CD14-positive monocyte (primary cell): Measurements from ENCODE around the gene ADIRF. TPM values are rescaled to one million over a fixed set of nuclear protein-coding genes. Genes with fewer than 3 reads are reported as not detected.

Experiments
- DNase-seq, 3 donors: peaks; one replicate each; pipeline ENCODE4 v3.0.0-alpha.2; 2011 to 2022
- H2AFZ ChIP-seq: 2 replicates; pipeline ENCODE4 v1.6.0; 2012; ENCODE audit warnings: mild to moderate bottlenecking, low read depth, low read length, inconsistent platforms; ENCODE audit not compliant: insufficient read depth, poor library complexity, severe bottlenecking
- H3K27ac ChIP-seq, 2 donors: 1 replicate in 1 of 2; 2 replicates in 1 of 2; pipeline ENCODE4 v1.5.1; 2012 to 2013; ENCODE audit warnings: low read length in 2 of 2, control low read depth in 1 of 2, inconsistent platforms in 1 of 2, low read depth in 1 of 2, mild to moderate bottlenecking in 1 of 2
- H3K27me3 ChIP-seq, 2 donors: one replicate each; pipeline versions ENCODE4 v1.6.0 to v1.6.1; 2011 to 2013; ENCODE audit warnings: low read length in 2 of 2; ENCODE audit not compliant: control insufficient read depth in 2 of 2, insufficient read depth in 2 of 2
- H3K36me3 ChIP-seq, 2 donors: replicated peaks in 1 of 2; 1 replicate in 1 of 2; 2 replicates in 1 of 2; pipeline versions ENCODE4 v1.5.1 to v1.6.1; 2012 to 2013; ENCODE audit warnings: low read length in 2 of 2, control low read depth in 1 of 2, inconsistent platforms in 1 of 2, mild to moderate bottlenecking in 1 of 2; ENCODE audit not compliant: insufficient read depth in 2 of 2, control insufficient read depth in 1 of 2
- H3K4me1 ChIP-seq, 2 donors: 1 replicate in 1 of 2; 2 replicates in 1 of 2; pipeline versions ENCODE4 v1.5.1 to v1.6.1; 2012 to 2013; ENCODE audit warnings: low read length in 2 of 2, control low read depth in 1 of 2, inconsistent platforms in 1 of 2, mild to moderate bottlenecking in 1 of 2, moderate library complexity in 1 of 2; ENCODE audit not compliant: insufficient read depth in 2 of 2, control insufficient read depth in 1 of 2
- H3K4me2 ChIP-seq: replicated peaks from 2 replicates; pipeline ENCODE3; 2012; ENCODE audit warnings: low read length, moderate library complexity, mild to moderate bottlenecking; ENCODE audit not compliant: poor library complexity, severe bottlenecking; ENCODE audit errors: extremely low read depth
- H3K4me3 ChIP-seq, 3 experiments: fragments of 200-600 bp in 1 of 3; sonication (generic) in 1 of 3; replicated peaks in 1 of 3; 1 replicate in 2 of 3; 2 replicates in 1 of 3; pipeline ENCODE4 v1.5.1; 2011 to 2013; ENCODE audit warnings: low read length in 3 of 3, mild to moderate bottlenecking in 3 of 3, control low read depth in 2 of 3, low read depth in 2 of 3, inconsistent platforms in 1 of 3, moderate library complexity in 1 of 3
- H3K79me2 ChIP-seq: 2 replicates; pipeline ENCODE4 v1.6.0; 2012; ENCODE audit warnings: mild to moderate bottlenecking, control low read depth, inconsistent platforms, low read length, moderate library complexity; ENCODE audit not compliant: insufficient read depth
- H3K9ac ChIP-seq: 2 replicates; pipeline ENCODE4 v1.6.0; 2017; ENCODE audit warnings: low read length, mild to moderate bottlenecking; ENCODE audit not compliant: insufficient read depth, poor library complexity, severe bottlenecking
- H3K9me3 ChIP-seq, 2 donors: replicated peaks in 1 of 2; 1 replicate in 1 of 2; 2 replicates in 1 of 2; pipeline versions ENCODE4 v1.5.1 to v1.6.1; 2012 to 2013; ENCODE audit warnings: low read length in 2 of 2, control low read depth in 1 of 2; ENCODE audit not compliant: control insufficient read depth in 1 of 2, insufficient read depth in 1 of 2
- H4K20me1 ChIP-seq: 2 replicates; pipeline ENCODE4 v1.6.0; 2012; ENCODE audit warnings: mild to moderate bottlenecking, low read length, control low read depth, moderate library complexity; ENCODE audit not compliant: insufficient read depth
- H3K27ac Mint-ChIP-seq, 7 donors: one replicate each; pipeline ENCODE4 v1.8.0; 2020; ENCODE audit warnings: mild to moderate bottlenecking in 7 of 7, mixed read lengths in 7 of 7, moderate library complexity in 6 of 7, inconsistent platforms in 2 of 7
- H3K27me3 Mint-ChIP-seq, 3 donors: one replicate each; pipeline ENCODE4 v1.8.0; 2021 to 2022; ENCODE audit warnings: low read depth in 3 of 3, mild to moderate bottlenecking in 3 of 3, mixed read lengths in 3 of 3, moderate library complexity in 3 of 3, inconsistent platforms in 1 of 3
- H3K36me3 Mint-ChIP-seq, 2 donors: one replicate each; pipeline ENCODE4 v1.8.0; 2020; ENCODE audit warnings: mixed read lengths in 2 of 2, inconsistent platforms in 1 of 2, mild to moderate bottlenecking in 1 of 2
- H3K4me1 Mint-ChIP-seq: one replicate; pipeline ENCODE4 v1.8.0; 2020; ENCODE audit warnings: mild to moderate bottlenecking, mixed read lengths
- H3K4me3 Mint-ChIP-seq, 2 donors: one replicate each; pipeline ENCODE4 v1.8.0; 2020; ENCODE audit warnings: mild to moderate bottlenecking in 2 of 2, mixed read lengths in 2 of 2, moderate library complexity in 1 of 2
- H3K9me3 Mint-ChIP-seq, 7 donors: one replicate each; pipeline ENCODE4 v1.8.0; 2020 to 2022; ENCODE audit warnings: mixed read lengths in 7 of 7, mild to moderate bottlenecking in 6 of 7, moderate library complexity in 6 of 7, inconsistent platforms in 2 of 7
- WGBS: methylation state at CpG from one replicate; pipeline ENCODE4 v1.1.5; 2013; ENCODE audit warnings: missing lambda C conversion rate; ENCODE audit not compliant: insufficient coverage; 5-methylcytosine and 5-hydroxymethylcytosine counted together
- intact Hi-C, 2 donors: fragments of 100-400 bp; cut with micrococcal nuclease; formaldehyde crosslinking; loops; one replicate each; pipeline versions ENCODE4 v1.15.0 to v1.15.1; 2023
- polyA plus RNA-seq, 3 donors: library from polyadenylated mRNA; depleted of rRNA in 1 of 3; unstranded in 2 of 3; stranded (reverse) in 1 of 3; fragments of 300-500 nt in 2 of 3; fragments of >200 nt in 1 of 3; fragmentation: Illumina TruSeq in 2 of 3; gene quantifications; 1 replicate in 2 of 3; 2 replicates in 1 of 3; pipeline ENCODE4 v1.2.3, GENCODE V29; 2012 to 2021
- TF ChIP-seq, protein P1 (sequence below): fragments of 200-600 bp; IDR thresholded peaks from one replicate; pipeline ENCODE4 v1.8.0; 2022; ENCODE audit warnings: antibody characterized with exemption, mild to moderate bottlenecking

ADIRF gene
- polyA plus RNA-seq, 3 donors, result 0.19 TPM; not detected in 2

DNA sequence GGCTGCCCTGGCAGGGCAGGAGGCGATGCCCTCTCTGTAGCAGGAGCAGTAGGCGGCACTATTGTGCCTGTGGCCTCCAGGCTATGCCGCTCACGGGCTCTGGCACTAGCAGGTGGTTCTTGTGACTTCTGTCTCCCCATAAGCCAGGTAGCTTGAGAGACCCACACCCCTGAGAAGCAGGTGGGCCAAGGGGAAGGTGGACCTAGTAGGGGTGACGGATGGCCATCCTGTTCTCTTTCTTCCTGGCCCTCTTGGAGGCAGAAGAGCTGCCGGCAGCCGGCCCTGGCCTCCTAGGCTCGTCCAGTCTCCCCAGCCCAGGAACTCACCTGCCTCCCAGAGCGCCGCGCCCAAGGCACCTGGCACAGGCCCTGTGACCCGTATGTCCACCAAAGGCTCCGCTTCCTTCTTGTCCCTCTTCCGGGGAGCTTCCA is 26.3 kb upstream of the ADIRF start:
- no peaks in the 10 kb centered on the region for H3K36me3 ChIP-seq
- peaks cover 0 to 3% of the 10 kb centered on the region in 2 donors for H3K27me3 ChIP-seq
- H3K4me2 ChIP-seq, result no peak overlapping the region
- H3K27ac Mint-ChIP-seq, result no peak overlapping the region
- DNase-seq, result no peak
- 95% methylated on average over 12 of the region's 14 CpGs for WGBS
- no peaks in the 10 kb centered on the region for H3K4me1 Mint-ChIP-seq
- no peak overlapping the region for H3K9ac ChIP-seq
- H3K4me3 Mint-ChIP-seq, result no peak overlapping the region
- H3K36me3 Mint-ChIP-seq, result no peaks in the 10 kb centered on the region
- peaks cover 4 to 6% of the 10 kb centered on the region in 2 donors for H3K4me1 ChIP-seq
- H3K4me3 ChIP-seq, result no peak overlapping the region
- H3K9me3 ChIP-seq, result no peaks in the 10 kb centered on the region
- no peak overlapping the region for H2AFZ ChIP-seq
- H4K20me1 ChIP-seq, result no peaks in the 10 kb centered on the region
- H3K9me3 Mint-ChIP-seq, result peaks cover 0 to 4% (median 2%) of the 10 kb centered on the region in 7 donors
- peaks cover 0 to 5% (median 2%) of the 10 kb centered on the region in 3 donors for H3K27me3 Mint-ChIP-seq
- H3K27ac ChIP-seq, result no peak overlapping the region
- TF ChIP-seq, protein P1, sequence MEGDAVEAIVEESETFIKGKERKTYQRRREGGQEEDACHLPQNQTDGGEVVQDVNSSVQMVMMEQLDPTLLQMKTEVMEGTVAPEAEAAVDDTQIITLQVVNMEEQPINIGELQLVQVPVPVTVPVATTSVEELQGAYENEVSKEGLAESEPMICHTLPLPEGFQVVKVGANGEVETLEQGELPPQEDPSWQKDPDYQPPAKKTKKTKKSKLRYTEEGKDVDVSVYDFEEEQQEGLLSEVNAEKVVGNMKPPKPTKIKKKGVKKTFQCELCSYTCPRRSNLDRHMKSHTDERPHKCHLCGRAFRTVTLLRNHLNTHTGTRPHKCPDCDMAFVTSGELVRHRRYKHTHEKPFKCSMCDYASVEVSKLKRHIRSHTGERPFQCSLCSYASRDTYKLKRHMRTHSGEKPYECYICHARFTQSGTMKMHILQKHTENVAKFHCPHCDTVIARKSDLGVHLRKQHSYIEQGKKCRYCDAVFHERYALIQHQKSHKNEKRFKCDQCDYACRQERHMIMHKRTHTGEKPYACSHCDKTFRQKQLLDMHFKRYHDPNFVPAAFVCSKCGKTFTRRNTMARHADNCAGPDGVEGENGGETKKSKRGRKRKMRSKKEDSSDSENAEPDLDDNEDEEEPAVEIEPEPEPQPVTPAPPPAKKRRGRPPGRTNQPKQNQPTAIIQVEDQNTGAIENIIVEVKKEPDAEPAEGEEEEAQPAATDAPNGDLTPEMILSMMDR, result no peak
- no peaks in the 10 kb centered on the region for H3K79me2 ChIP-seq
- intact Hi-C loops, result no loop called here

DNA sequence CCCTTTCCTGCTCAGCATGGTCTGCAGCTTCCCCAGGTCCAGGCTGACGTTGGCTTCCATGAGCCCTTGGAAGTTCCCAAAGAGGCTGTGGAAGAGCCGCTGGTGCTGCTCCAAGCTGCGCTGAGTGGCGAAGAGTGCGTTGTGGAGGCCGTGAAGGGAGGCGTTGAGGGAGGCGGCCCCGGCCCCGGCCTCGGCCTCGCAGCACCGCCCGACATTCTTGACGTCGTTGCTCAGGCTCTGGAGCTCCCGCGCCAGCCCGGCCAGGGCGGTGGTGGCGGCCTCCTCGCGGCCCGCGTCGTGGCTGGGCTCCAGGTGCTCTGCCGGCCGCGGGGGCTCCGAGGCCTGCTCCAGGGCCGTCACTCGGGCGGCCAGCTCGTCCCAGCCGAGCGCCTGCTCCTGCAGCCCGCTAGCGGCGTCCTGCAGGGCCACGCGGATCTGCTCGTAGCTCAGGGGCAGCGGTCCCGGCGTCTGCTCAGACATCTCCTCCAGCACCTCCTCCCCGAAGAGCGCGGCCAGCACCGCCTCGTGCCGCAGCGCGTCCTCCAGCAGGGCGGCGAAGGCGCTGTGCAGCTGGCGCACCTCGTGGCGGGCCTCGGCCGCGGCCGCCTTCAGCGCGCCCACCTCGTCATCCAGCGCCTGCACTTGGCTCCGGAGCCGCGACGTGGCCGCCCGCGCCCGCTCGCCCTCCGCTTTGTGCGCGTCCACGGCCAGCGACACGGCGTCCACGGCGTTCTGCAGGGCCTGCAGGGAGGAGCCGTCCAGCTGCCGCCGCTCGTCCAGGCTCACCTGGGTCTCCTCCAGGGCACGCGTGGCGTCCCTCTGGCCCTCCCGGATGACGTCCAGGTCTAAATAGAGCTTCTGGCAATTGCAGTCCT is 25.6 kb upstream of the ADIRF start:
- no peak overlapping the region for H3K4me2 ChIP-seq
- H3K27ac ChIP-seq, result no peak overlapping the region
- H3K4me3 ChIP-seq, result no peak overlapping the region
- H3K9ac ChIP-seq, result no peak overlapping the region
- TF ChIP-seq, protein P1, result no peak
- intact Hi-C loops, result no loop called here
- H3K9me3 ChIP-seq, result no peaks in the 10 kb centered on the region
- H3K27ac Mint-ChIP-seq, result no peak overlapping the region
- peaks cover 2 to 6% (median 5%) of the 10 kb centered on the region in 3 donors for H3K27me3 Mint-ChIP-seq
- no peak overlapping the region for H2AFZ ChIP-seq
- no peak overlapping the region for H3K4me3 Mint-ChIP-seq
- no peaks in the 10 kb centered on the region for H3K36me3 ChIP-seq
- peaks cover 4 to 6% of the 10 kb centered on the region in 2 donors for H3K4me1 ChIP-seq
- H3K4me1 Mint-ChIP-seq, result no peaks in the 10 kb centered on the region
- H3K79me2 ChIP-seq, result no peaks in the 10 kb centered on the region
- peaks cover 0 to 4% (median 2%) of the 10 kb centered on the region in 7 donors for H3K9me3 Mint-ChIP-seq
- DNase-seq, result no peak
- no peaks in the 10 kb centered on the region for H3K36me3 Mint-ChIP-seq
- peaks cover 0 to 3% of the 10 kb centered on the region in 2 donors for H3K27me3 ChIP-seq
- H4K20me1 ChIP-seq, result no peaks in the 10 kb centered on the region
- 94% methylated on average over 93 of the region's 94 CpGs for WGBS
